Measurements from ENCODE around the gene SASH1.

SASH1 gene

DNA sequence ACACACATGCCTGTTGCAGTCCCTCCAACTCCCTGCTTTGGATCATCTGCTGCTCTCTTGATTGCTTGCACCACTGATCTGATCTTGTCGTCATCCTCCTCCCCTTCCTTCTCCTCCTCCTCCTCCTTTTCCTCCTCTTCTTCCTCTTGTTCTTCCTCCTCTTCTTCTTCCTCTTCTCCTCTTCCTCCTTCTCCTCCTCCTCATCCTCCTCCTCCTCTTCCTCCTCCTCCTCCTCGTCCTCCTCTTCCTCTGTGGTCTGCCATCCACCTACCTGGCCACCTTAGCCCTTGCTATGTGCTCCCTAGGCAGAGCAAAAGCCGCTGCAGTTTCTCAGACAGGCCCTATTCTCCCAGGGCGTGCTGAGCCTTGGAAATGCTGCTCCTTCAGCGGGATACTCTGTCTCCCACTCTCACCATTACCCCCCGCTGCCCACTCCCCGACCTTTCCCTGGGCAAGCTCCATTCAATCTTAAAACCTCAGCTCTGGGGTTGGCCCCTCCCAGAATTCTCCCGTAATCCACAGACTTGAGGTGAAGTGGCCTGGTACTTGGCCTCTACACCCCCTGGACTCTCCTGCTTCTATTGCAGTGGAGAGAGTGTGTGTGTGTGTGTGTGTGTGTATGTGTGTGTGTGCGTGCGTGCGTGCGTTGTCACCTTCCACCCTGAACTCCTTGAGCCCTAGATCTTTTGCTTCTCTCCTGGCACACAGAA, 105.0 kb downstream of the SASH1 start:
- Histone ChIP-seq H3K79me2 (ENCODE audit: control insufficient read depth, low read length) (no peaks in the 10 kb centered on the region), H3K4me3 (ENCODE audit: low read length) (no peak overlapping the region), H3K4me1 (ENCODE audit: control insufficient read depth, low read length) (no peaks in the 10 kb centered on the region), H3K36me3 (ENCODE audit: control insufficient read depth, low read length) (no peaks in the 10 kb centered on the region), H3K9me2 (replicated peaks; ENCODE audit: control insufficient read depth, low read length) (no peaks in the 10 kb centered on the region), H3K27ac (ENCODE audit: low read depth, low read length) (no peak overlapping the region), H3F3A (ENCODE audit: control insufficient read depth, insufficient read depth) (no peaks in the 10 kb centered on the region), H4K20me1 (ENCODE audit: control insufficient read depth, insufficient read depth, low read depth, low read length) (no peaks in the 10 kb centered on the region), H3K4me2 (ENCODE audit: low read length) (no peak overlapping the region), H3K27me3 (ENCODE audit: control insufficient read depth, low read length) (no peaks in the 10 kb centered on the region), H3K9me3 (ENCODE audit: control insufficient read depth, insufficient read depth, low read length) (no peaks in the 10 kb centered on the region)
- no peak for TF ChIP-seq EZH2phosphoT487 (IDR thresholded peaks at IDR 0.05; ENCODE audit: borderline replicate concordance, low read length)
- TF ChIP-seq, protein P1, sequence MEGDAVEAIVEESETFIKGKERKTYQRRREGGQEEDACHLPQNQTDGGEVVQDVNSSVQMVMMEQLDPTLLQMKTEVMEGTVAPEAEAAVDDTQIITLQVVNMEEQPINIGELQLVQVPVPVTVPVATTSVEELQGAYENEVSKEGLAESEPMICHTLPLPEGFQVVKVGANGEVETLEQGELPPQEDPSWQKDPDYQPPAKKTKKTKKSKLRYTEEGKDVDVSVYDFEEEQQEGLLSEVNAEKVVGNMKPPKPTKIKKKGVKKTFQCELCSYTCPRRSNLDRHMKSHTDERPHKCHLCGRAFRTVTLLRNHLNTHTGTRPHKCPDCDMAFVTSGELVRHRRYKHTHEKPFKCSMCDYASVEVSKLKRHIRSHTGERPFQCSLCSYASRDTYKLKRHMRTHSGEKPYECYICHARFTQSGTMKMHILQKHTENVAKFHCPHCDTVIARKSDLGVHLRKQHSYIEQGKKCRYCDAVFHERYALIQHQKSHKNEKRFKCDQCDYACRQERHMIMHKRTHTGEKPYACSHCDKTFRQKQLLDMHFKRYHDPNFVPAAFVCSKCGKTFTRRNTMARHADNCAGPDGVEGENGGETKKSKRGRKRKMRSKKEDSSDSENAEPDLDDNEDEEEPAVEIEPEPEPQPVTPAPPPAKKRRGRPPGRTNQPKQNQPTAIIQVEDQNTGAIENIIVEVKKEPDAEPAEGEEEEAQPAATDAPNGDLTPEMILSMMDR (IDR thresholded peaks at IDR 0.05; ENCODE audit: low read depth, low read length, poor library complexity, severe bottlenecking): no peak

DNA sequence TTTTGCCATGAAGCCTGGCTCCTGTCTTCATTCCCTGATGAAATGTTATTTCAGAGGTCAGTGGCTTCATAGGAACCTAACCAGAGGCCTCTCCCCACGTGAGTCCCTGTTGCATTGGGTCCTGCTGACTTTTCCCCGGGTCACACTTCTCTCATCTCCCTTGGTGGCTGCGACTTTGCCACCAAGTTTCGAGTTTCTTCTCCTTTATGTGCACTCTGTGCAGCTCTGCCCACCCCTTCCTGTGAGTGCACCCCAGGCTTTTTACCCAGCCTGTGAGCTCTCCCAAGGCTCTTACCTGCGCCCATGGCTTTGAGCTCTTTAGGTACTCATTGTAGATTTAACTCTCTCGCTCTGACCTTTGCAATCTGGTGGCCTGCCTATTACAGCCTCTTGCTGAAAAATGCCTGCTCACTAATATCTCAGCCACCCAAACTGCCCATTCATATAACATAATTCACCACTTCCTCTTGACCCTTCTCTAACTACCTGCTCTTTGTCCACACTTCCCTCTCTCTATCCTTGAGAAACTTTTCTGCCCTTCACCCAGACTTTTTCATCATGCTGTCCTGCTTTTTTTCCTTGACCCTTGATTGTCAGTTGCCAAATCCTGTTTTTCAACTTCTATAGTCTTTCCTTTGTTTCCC, 105.9 kb downstream of the SASH1 start:
- TF ChIP-seq EZH2phosphoT487 (IDR thresholded peaks at IDR 0.05; ENCODE audit: borderline replicate concordance, low read length): no peak
- TF ChIP-seq, protein P1 (IDR thresholded peaks at IDR 0.05; ENCODE audit: low read depth, low read length, poor library complexity, severe bottlenecking): no peak
- Histone ChIP-seq H3K4me1 (ENCODE audit: control insufficient read depth, low read length) (no peaks in the 10 kb centered on the region), H3K36me3 (ENCODE audit: control insufficient read depth, low read length) (no peaks in the 10 kb centered on the region), H3F3A (ENCODE audit: control insufficient read depth, insufficient read depth) (no peaks in the 10 kb centered on the region), H3K79me2 (ENCODE audit: control insufficient read depth, low read length) (no peaks in the 10 kb centered on the region), H3K27ac (ENCODE audit: low read depth, low read length) (no peak overlapping the region), H3K4me3 (ENCODE audit: low read length) (no peak overlapping the region), H3K9me2 (replicated peaks; ENCODE audit: control insufficient read depth, low read length) (no peaks in the 10 kb centered on the region), H3K27me3 (ENCODE audit: control insufficient read depth, low read length) (no peaks in the 10 kb centered on the region), H4K20me1 (ENCODE audit: control insufficient read depth, insufficient read depth, low read depth, low read length) (no peaks in the 10 kb centered on the region), H3K4me2 (ENCODE audit: low read length) (no peak overlapping the region), H3K9me3 (ENCODE audit: control insufficient read depth, insufficient read depth, low read length) (no peaks in the 10 kb centered on the region)

DNA sequence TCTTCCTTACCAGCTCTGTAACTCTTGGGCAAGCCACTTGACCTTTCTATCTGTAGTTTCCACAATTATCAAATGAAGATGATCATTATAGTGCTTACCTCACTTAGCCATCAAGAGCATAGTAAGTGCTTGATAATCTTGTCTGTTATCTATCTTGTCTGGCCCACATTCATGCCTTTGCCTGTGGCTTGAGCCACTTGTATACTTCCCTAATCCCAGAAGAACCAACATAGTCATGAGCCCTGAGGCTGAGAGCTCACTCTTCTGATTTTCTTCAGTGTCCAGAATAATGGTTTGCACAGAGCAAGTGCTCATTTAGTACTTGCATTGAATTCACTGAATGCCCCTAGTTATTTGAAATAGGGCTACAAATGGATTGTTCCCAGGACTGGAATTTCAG, 108.2 kb downstream of the SASH1 start:
- Histone ChIP-seq H3K27me3 (ENCODE audit: control insufficient read depth, low read length) (no peaks in the 10 kb centered on the region), H3K9me3 (ENCODE audit: control insufficient read depth, insufficient read depth, low read length) (no peaks in the 10 kb centered on the region), H3F3A (ENCODE audit: control insufficient read depth, insufficient read depth) (no peaks in the 10 kb centered on the region), H3K27ac (ENCODE audit: low read depth, low read length) (no peak overlapping the region), H3K36me3 (ENCODE audit: control insufficient read depth, low read length) (no peaks in the 10 kb centered on the region), H3K4me3 (ENCODE audit: low read length) (no peak overlapping the region), H3K4me2 (ENCODE audit: low read length) (no peak overlapping the region), H3K9me2 (replicated peaks; ENCODE audit: control insufficient read depth, low read length) (no peaks in the 10 kb centered on the region), H3K4me1 (ENCODE audit: control insufficient read depth, low read length) (no peaks in the 10 kb centered on the region), H4K20me1 (ENCODE audit: control insufficient read depth, insufficient read depth, low read depth, low read length) (no peaks in the 10 kb centered on the region), H3K79me2 (ENCODE audit: control insufficient read depth, low read length) (no peaks in the 10 kb centered on the region)
- TF ChIP-seq, protein P1 (IDR thresholded peaks at IDR 0.05; ENCODE audit: low read depth, low read length, poor library complexity, severe bottlenecking): no peak
- TF ChIP-seq EZH2phosphoT487 (IDR thresholded peaks at IDR 0.05; ENCODE audit: borderline replicate concordance, low read length): no peak

All from DOHH2 (cell line).